Immature natural killer cell (primary cell): Measurements from ENCODE around the gene EYA3. TPM values are rescaled to one million over a fixed set of nuclear protein-coding genes. Genes with fewer than 3 reads are reported as not detected.

ENCODE experiments used
- DNase-seq, 3 donors: peaks; one replicate each; pipeline ENCODE4 v3.0.0; 2022; ENCODE audit warnings: mixed read lengths in 1 of 3
- H3K27ac Mint-ChIP-seq, 6 donors: one replicate each; pipeline ENCODE4 v1.8.0; 2020; ENCODE audit warnings: mixed read lengths in 6 of 6, mild to moderate bottlenecking in 5 of 6, inconsistent platforms in 4 of 6, moderate library complexity in 3 of 6
- H3K27me3 Mint-ChIP-seq, 3 donors: one replicate each; pipeline ENCODE4 v1.8.0; 2020 to 2021; ENCODE audit warnings: low read depth in 3 of 3, mild to moderate bottlenecking in 3 of 3, mixed read lengths in 3 of 3, moderate library complexity in 3 of 3, inconsistent platforms in 1 of 3
- H3K36me3 Mint-ChIP-seq, 3 donors: one replicate each; pipeline ENCODE4 v1.8.0; 2020; ENCODE audit warnings: mixed read lengths in 3 of 3, inconsistent platforms in 2 of 3, mild to moderate bottlenecking in 2 of 3
- H3K4me1 Mint-ChIP-seq, 2 donors: one replicate each; pipeline ENCODE4 v1.8.0; 2020; ENCODE audit warnings: inconsistent platforms in 2 of 2, mild to moderate bottlenecking in 2 of 2, mixed read lengths in 2 of 2, moderate library complexity in 1 of 2
- H3K4me3 Mint-ChIP-seq, 5 donors: one replicate each; pipeline ENCODE4 v1.8.0; 2020; ENCODE audit warnings: mild to moderate bottlenecking in 5 of 5, mixed read lengths in 5 of 5, inconsistent platforms in 3 of 5, moderate library complexity in 3 of 5
- H3K9me3 Mint-ChIP-seq, 6 donors: one replicate each; pipeline ENCODE4 v1.8.0; 2020; ENCODE audit warnings: mild to moderate bottlenecking in 6 of 6, mixed read lengths in 6 of 6, inconsistent platforms in 4 of 6, moderate library complexity in 3 of 6
- polyA plus RNA-seq, 3 donors: library from polyadenylated mRNA; unstranded; fragments of 300-500 nt; fragmentation: Illumina TruSeq; gene quantifications; one replicate each; pipeline ENCODE4 v1.2.3, GENCODE V29; 2021

Gene EYA3
- polyA plus RNA-seq, 3 donors from 2014 or later, result 7.8 to 15.6 (median 9.3) TPM

GRCh38 chr1:28102189-28102588 lies 13.8 kb upstream of the EYA3 start:
- Mint-ChIP-seq H3K27me3 (peaks cover 0 to 2% (median 2%) of the 10 kb centered on the region in 3 donors), H3K4me3 (no peak overlapping the region), H3K36me3 (no peaks in the 10 kb centered on the region), H3K4me1 (no peaks in the 10 kb centered on the region), H3K27ac (no peak overlapping the region), H3K9me3 (no peaks in the 10 kb centered on the region)
- DNase-seq, result no peak

GRCh38 chr1:28099050-28099769 lies 10.8 kb upstream of the EYA3 start:
- no peak overlapping the region for H3K4me3 Mint-ChIP-seq
- DNase-seq, result no peak
- H3K36me3 Mint-ChIP-seq, result no peaks in the 10 kb centered on the region
- H3K27me3 Mint-ChIP-seq, result peaks cover 0 to 4% (median 0%) of the 10 kb centered on the region in 3 donors
- no peak overlapping the region for H3K27ac Mint-ChIP-seq
- H3K9me3 Mint-ChIP-seq, result no peaks in the 10 kb centered on the region
- H3K4me1 Mint-ChIP-seq, result no peaks in the 10 kb centered on the region

- DNase-seq, result no peak
- Mint-ChIP-seq H3K4me3 (no peak overlapping the region), H3K9me3 (no peaks in the 10 kb centered on the region), H3K27ac (no peak overlapping the region), H3K36me3 (no peaks in the 10 kb centered on the region), H3K4me1 (no peaks in the 10 kb centered on the region), H3K27me3 (peaks cover 0 to 4% (median 0%) of the 10 kb centered on the region in 3 donors)
Measured at GRCh38 chr1:28097100-28097472, 8.7 kb upstream of the EYA3 start.

GRCh38 chr1:28096210-28097099 lies 8.0 kb upstream of the EYA3 start:
- no peaks in the 10 kb centered on the region for H3K36me3 Mint-ChIP-seq
- no peak overlapping the region for H3K4me3 Mint-ChIP-seq
- no peaks in the 10 kb centered on the region for H3K4me1 Mint-ChIP-seq
- H3K27me3 Mint-ChIP-seq, result peaks cover 0 to 4% (median 0%) of the 10 kb centered on the region in 3 donors
- no peak overlapping the region for H3K27ac Mint-ChIP-seq
- no peaks in the 10 kb centered on the region for H3K9me3 Mint-ChIP-seq
- no peak for DNase-seq

- Mint-ChIP-seq H3K27ac (peak overlapping the region; percentile 1 to 83 (median 52)), H3K4me3 (peak overlapping the region in 4 of 5 donors; percentile 58 to 70 (median 66)), H3K9me3 (no peaks in the 10 kb centered on the region), H3K27me3 (peaks cover under 1 to 12% (median 11%) of the 10 kb centered on the region in 3 donors), H3K4me1 (peaks cover 31 to 34% of the 10 kb centered on the region in 2 donors), H3K36me3 (no peaks in the 10 kb centered on the region)
- peak; percentile 66 to 76 (median 72) for DNase-seq
Measured at GRCh38 chr1:28091043-28091781, 2.8 kb upstream of the EYA3 start.

GRCh38 chr1:28087614-28088167 lies 719 bp downstream of the EYA3 start:
- peak in 1 of 3 donors; percentile 20 for DNase-seq
- no peaks in the 10 kb centered on the region for H3K9me3 Mint-ChIP-seq

GRCh38 chr1:28086651-28087050 lies 1.8 kb downstream of the EYA3 start:
- H3K9me3 Mint-ChIP-seq, result no peaks in the 10 kb centered on the region
- no peaks in the 10 kb centered on the region for H3K36me3 Mint-ChIP-seq
- H3K4me1 Mint-ChIP-seq, result peaks cover 37 to 59% of the 10 kb centered on the region in 2 donors
- no peak for DNase-seq
- peak overlapping the region in 3 of 6 donors; percentile 96 to 98 (median 96) for H3K27ac Mint-ChIP-seq
- peak overlapping the region; percentile 38 to 99 (median 95) for H3K4me3 Mint-ChIP-seq
- H3K27me3 Mint-ChIP-seq, result peaks cover 0 to 12% (median 11%) of the 10 kb centered on the region in 3 donors

More at GRCh38 chr1:28087614-28088167, 719 bp downstream of the EYA3 start:
- Mint-ChIP-seq H3K36me3 (no peaks in the 10 kb centered on the region), H3K4me3 (peak overlapping the region; percentile 94 to 99 (median 95)), H3K4me1 (peaks cover 37 to 53% of the 10 kb centered on the region in 2 donors), H3K27me3 (peaks cover 0 to 12% (median 11%) of the 10 kb centered on the region in 3 donors), H3K27ac (peak overlapping the region; percentile 96 to 99 (median 98))

- Mint-ChIP-seq H3K27ac (peak overlapping the region in 1 of 6 donors; percentile 32), H3K4me1 (peaks cover 31 to 51% of the 10 kb centered on the region in 2 donors), H3K27me3 (peaks cover 0 to 12% (median 9%) of the 10 kb centered on the region in 3 donors), H3K9me3 (no peaks in the 10 kb centered on the region), H3K36me3 (peaks cover 0 to 4% (median 0%) of the 10 kb centered on the region in 3 donors), H3K4me3 (no peak overlapping the region)
- no peak for DNase-seq
Measured at GRCh38 chr1:28085129-28085528, 3.3 kb downstream of the EYA3 start.

GRCh38 chr1:28083876-28084275 lies 4.5 kb downstream of the EYA3 start:
- Mint-ChIP-seq H3K36me3 (peaks cover 0 to 9% (median 0%) of the 10 kb centered on the region in 3 donors), H3K4me3 (no peak overlapping the region), H3K27me3 (peaks cover 0 to 10% (median 9%) of the 10 kb centered on the region in 3 donors), H3K4me1 (peaks cover 31 to 50% of the 10 kb centered on the region in 2 donors), H3K27ac (no peak overlapping the region), H3K9me3 (no peaks in the 10 kb centered on the region)
- no peak for DNase-seq

- H3K4me3 Mint-ChIP-seq, result no peak overlapping the region
- peaks cover 0 to 9% (median 0%) of the 10 kb centered on the region in 3 donors for H3K36me3 Mint-ChIP-seq
- no peak for DNase-seq
- H3K27me3 Mint-ChIP-seq, result no peaks in the 10 kb centered on the region
- H3K27ac Mint-ChIP-seq, result peak overlapping the region in 1 of 6 donors; percentile 29
- H3K4me1 Mint-ChIP-seq, result peaks cover 7 to 44% of the 10 kb centered on the region in 2 donors
- no peaks in the 10 kb centered on the region for H3K9me3 Mint-ChIP-seq
Measured at GRCh38 chr1:28078680-28079626, 9.5 kb downstream of the EYA3 start.

GRCh38 chr1:28078262-28078661 lies 10.1 kb downstream of the EYA3 start:
- no peaks in the 10 kb centered on the region for H3K9me3 Mint-ChIP-seq
- H3K4me3 Mint-ChIP-seq, result no peak overlapping the region
- DNase-seq, result no peak
- peaks cover 7 to 41% of the 10 kb centered on the region in 2 donors for H3K4me1 Mint-ChIP-seq
- H3K27ac Mint-ChIP-seq, result no peak overlapping the region
- peaks cover 0 to 9% (median 0%) of the 10 kb centered on the region in 3 donors for H3K36me3 Mint-ChIP-seq
- no peaks in the 10 kb centered on the region for H3K27me3 Mint-ChIP-seq

- no peak for DNase-seq
- Mint-ChIP-seq H3K27ac (peak overlapping the region in 1 of 6 donors; percentile 29), H3K27me3 (no peaks in the 10 kb centered on the region), H3K36me3 (peaks cover 0 to 5% (median 0%) of the 10 kb centered on the region in 3 donors), H3K9me3 (no peaks in the 10 kb centered on the region), H3K4me3 (no peak overlapping the region), H3K4me1 (peaks cover 12 to 53% of the 10 kb centered on the region in 2 donors)
Measured at GRCh38 chr1:28074892-28075511, 13.4 kb downstream of the EYA3 start.
